ENCODE measurements around the gene APOA5. TPM values are rescaled to one million over a fixed set of nuclear protein-coding genes. Genes with fewer than 3 reads are reported as not detected.

APOA5 gene
- total RNA-seq, 2 donors from 2014 or later, result not detected

DNA sequence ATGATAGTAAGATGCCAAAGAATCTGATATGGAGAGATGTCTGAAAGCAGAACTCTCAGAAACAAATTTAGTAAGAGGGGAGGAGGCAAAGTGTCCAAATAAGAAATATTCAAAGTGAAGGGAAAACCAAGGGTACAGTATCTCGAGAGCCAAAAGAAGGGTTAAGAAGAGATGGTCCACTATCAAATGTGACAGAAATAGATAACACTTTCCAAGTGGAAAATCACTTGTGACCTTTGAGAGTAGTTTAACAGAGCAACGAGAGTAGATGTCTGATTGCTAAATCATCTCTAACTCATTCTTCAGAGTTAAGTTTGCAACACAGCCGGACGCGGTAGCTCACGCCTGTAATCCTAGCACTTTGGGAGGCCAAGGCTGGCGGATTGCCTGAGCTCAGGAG is 14.6 kb downstream of the APOA5 start:
- Histone ChIP-seq H3K4me3 (no peak overlapping the region), H3K36me3 (peaks cover 24% of the 10 kb centered on the region), H3K9me3 (no peaks in the 10 kb centered on the region), H3K4me1 (peaks cover 0 to 12% of the 10 kb centered on the region in 2 donors), H3K27ac (no peak overlapping the region), H3K27me3 (no peaks in the 10 kb centered on the region)
- DNase-seq (ENCODE audit: low spot score), result no peak
- TF ChIP-seq CTCF (IDR thresholded peaks at IDR 0.05), result no peak

- DNase-seq (ENCODE audit: low spot score), result no peak
- Histone ChIP-seq H3K27ac (no peak overlapping the region), H3K4me3 (no peak overlapping the region), H3K4me1 (peaks cover 0 to 17% of the 10 kb centered on the region in 2 donors), H3K36me3 (peaks cover 19% of the 10 kb centered on the region), H3K27me3 (no peaks in the 10 kb centered on the region), H3K9me3 (no peaks in the 10 kb centered on the region)
- no peak for TF ChIP-seq CTCF (IDR thresholded peaks at IDR 0.05)
These were observed 15.1 kb downstream of the APOA5 start for GRCh38 chr11:116776522-116776984.

GRCh38 chr11:116775975-116776374 is 15.7 kb downstream of the APOA5 start:
- H3K27me3 ChIP-seq, result no peaks in the 10 kb centered on the region
- no peak for TF ChIP-seq CTCF (IDR thresholded peaks at IDR 0.05)
- no peaks in the 10 kb centered on the region for H3K9me3 ChIP-seq
- H3K36me3 ChIP-seq, result peaks cover 14% of the 10 kb centered on the region
- H3K4me1 ChIP-seq, result peaks cover 0 to 22% of the 10 kb centered on the region in 2 donors
- no peak for DNase-seq (ENCODE audit: low spot score)
- H3K27ac ChIP-seq, result no peak overlapping the region
- H3K4me3 ChIP-seq, result no peak overlapping the region

DNA sequence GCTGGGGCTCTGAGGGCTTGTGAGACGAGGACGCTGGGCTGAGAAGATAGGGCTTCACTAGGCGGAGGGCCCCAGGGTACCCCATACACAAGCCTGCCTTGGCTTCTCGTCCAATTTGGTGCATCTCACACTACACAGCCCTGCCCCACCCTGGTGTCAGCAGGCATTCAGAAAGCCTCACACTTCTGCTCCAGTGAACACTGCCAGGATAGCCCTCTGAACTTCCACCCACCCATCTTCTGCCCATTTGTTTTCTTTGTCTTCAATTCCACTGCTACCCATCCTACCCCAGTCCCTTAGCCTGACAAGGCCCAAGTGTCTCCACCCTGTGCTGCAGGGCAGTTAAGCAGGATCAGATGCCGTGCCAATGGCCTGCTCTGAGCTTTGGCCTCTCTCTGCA is 17.0 kb downstream of the APOA5 start:
- DNase-seq (ENCODE audit: low spot score), result no peak
- Histone ChIP-seq H3K4me1 (peaks cover 0 to 27% of the 10 kb centered on the region in 2 donors), H3K27ac (no peak overlapping the region), H3K9me3 (no peaks in the 10 kb centered on the region), H3K27me3 (no peaks in the 10 kb centered on the region), H3K4me3 (no peak overlapping the region), H3K36me3 (peaks cover 15% of the 10 kb centered on the region)
- no peak for TF ChIP-seq CTCF (IDR thresholded peaks at IDR 0.05)

DNA sequence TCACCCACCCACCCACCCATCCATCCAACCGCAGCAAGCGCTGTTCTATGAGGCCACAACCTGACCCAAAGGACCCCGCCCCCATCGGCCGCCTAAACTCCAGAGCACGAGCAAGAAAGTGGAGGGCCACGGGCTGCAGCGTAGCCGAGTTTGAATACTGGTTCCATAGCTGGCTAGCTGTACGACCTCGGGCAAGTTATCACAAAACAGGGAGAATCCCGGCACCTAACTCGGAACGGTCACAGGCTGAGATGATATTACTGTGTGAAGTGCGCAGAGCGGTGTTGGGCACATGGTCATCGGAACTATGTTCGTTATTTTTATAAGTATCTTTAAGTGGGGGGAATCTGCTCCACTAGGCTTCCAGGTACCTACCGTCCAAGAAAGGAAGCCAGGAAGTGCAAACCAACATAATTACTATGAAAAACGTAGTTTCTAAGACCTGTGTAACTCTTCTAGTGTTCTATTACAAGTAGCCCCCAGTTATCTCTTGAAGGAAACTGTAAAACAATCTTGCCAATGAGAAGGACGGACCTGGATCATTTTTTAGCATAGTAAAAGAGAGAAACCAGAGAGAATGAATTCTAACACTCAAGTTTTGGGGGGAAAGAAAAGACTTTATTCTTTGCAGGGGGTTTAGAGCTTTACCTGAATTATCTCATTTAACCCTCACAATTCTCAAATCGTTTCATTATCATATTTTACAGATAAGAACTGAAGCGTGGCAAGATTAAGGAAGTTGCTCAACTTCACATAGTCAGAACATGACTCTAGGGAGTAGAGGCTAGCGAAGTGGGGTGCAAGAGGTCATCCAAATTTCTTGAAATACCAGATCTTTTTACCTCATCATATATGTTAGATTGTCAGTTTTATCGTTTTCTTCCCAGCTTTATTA is 18.2 kb downstream of the APOA5 start:
- Histone ChIP-seq H3K27ac (peak overlapping the region; percentile 90 to 97), H3K36me3 (peaks cover 16% of the 10 kb centered on the region), H3K4me1 (peaks cover 0 to 27% of the 10 kb centered on the region in 2 donors), H3K27me3 (no peaks in the 10 kb centered on the region), H3K9me3 (no peaks in the 10 kb centered on the region), H3K4me3 (peak overlapping the region; percentile 64 to 94)
- DNase-seq (ENCODE audit: low spot score), result peak; percentile 59
- peak in 1 of 2 donors; percentile 4 for TF ChIP-seq CTCF (IDR thresholded peaks at IDR 0.05)
